HG02943 (cell line): Measurements from ENCODE around the gene CHN1.

ENCODE experiments used
- ATAC-seq: cut with Tn5 transposase; IDR thresholded peaks from one replicate; pipeline ENCODE4 v1.9.1; 2021; ENCODE audit warnings: mild to moderate bottlenecking, low read depth, moderate library complexity; ENCODE audit not compliant: unreplicated experiment

Gene CHN1

DNA sequence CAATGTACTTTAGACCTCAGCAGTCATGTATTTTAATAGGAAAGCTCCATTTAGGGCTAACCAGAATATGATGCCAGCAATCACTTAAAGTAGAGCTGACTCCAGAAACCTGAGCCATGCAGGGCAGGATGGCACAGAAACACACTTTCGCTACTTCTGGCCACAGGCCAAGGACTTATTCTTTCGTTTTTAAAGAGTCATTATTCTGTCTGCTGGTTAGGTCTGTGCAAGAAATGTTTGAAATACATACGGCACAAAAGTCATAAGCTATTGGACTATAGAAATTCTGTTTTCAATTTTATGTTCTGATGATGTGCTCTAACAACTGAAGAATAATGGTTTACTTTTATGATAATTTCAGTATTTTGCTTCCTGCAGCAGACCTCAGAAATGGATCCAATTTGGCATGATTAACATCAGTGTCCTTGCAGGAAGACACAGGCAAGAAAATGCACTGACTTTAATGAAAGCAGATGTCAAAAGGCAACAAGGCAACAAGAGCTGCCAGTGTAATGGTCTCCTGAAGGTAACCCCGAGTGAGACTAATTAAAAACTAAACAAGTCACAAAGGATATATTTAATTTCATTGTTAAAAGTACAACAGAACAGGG, 126.5 kb downstream of the CHN1 start:
- ATAC-seq: no peak

DNA sequence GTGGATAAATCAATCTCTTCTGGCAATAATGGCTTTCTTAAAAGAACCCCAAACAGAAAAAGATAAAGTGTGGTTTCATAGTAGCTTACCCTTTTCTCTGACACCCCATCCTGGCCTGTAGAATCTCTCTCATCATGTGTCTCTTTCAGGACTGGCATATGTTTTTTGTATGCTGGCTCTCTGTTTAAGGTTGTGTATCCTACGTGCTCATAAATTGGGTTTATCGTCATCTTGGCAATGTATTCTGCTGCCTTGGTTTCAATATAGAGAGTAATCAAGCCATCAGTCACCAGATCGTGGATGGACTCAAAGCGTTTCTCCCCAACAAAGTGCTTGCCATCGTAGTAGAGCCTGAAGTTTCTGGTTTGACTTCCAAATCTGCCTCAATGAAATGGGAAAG, 127.4 kb downstream of the CHN1 start:
- no peak for ATAC-seq

DNA sequence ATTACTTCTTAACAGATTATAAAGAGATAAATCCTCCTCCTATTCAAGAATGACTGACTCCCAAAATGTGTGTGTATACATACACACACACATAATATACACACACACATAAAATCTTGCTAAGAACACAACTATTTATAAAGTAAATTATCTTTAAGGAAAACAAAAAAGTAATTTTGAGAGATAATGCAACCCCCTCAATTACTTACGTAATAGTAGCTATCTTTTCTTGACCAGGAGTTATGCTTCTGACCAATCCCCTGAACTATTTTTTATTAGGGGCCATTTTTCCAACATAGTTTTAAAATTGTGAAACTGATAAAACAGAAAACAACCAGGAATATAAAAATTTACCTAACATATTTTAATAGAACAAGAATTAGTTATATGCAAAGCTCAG, 127.9 kb downstream of the CHN1 start:
- no peak for ATAC-seq

DNA sequence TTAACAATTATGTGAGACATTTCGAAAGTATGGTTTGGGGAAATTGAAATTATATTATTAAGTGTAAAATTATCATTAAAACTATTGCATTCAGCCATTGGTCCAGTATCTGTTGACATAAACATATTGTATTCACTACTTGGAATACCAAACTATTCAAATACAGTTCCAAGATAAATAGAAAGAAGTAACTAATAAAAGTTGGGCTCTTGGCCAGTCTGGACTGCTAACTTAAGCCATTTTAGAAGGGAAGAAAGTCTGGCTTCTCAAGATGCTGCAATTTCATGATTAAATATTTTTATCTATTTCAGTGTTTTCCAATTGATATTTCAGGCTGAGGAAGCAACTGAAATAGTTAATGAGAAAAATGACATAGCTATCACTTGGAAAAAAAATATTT, 131.1 kb downstream of the CHN1 start:
- no peak for ATAC-seq

DNA sequence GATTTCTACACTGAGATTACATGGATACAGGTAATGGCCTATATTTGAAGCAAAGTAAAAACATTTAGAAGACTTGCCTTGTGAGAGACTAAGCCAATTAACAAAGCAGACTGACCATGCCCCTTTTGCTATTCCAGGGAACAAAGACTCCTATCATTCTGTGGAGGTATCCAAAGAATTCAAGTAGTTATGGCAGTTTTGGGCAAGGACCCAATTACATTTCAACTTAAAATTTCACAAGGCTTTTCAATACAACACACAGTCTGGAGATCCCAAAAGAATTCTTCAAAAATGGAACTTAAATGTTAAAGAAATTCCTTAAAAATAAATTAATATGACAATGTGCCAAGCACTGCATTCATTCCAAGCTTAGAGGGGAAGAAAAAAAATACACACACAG, 131.7 kb downstream of the CHN1 start:
- ATAC-seq: no peak

DNA sequence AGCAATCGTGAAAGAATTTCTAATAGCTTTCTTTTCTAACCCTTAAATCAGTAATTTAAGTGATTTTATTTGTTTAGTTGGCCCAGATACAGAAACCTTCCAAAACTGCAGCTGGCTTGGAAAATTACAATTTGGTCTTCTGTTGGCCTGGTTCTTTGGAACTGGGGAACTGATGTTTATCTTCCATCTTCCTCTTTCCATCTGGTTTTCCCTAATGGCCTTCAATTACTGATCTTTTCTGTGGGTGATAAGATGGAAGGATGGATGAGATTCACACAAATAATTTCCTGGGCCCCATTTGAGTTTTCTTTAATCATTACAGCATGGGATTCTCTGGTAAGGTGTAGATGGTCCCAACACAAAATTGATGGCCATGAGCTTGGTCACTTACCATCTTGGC, 134.4 kb downstream of the CHN1 start:
- ATAC-seq: no peak

DNA sequence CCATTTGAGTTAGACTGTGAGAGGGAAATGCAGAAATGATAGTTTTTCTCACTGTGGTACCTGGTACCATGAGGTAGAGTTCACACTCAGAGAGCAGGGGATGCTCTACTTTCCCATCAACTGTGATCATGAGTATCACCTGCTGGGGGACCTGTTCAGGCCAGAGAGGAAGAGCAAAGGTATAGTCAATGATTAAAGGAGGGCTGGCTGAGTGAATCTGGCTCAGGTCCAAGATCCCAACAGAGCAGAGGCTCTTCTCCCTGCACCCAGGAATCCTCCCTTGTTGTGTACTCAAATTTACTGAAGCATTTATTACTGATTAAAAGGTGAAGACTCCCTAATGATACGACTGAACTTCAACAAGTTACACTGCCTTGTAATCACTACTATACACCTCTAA, 136.3 kb downstream of the CHN1 start:
- no peak for ATAC-seq

DNA sequence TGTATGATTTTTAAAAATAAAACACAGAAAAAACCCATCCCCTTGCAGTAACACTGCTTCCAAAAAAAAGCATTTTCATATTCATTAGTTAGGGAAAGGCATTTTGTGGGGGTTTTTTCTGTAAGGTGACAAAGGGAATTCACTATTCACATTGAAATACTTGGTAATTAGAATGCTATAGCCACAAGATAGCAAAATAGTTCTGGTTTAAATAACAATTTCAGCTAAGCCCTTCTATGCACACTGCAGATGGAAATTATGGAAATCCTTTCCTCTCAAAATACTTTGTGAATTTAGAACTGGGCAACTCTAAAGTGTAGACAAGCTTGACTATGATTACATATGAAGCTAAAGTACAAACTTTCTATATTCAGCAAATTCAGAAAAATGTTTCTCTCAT, 138.8 kb downstream of the CHN1 start:
- no peak for ATAC-seq

DNA sequence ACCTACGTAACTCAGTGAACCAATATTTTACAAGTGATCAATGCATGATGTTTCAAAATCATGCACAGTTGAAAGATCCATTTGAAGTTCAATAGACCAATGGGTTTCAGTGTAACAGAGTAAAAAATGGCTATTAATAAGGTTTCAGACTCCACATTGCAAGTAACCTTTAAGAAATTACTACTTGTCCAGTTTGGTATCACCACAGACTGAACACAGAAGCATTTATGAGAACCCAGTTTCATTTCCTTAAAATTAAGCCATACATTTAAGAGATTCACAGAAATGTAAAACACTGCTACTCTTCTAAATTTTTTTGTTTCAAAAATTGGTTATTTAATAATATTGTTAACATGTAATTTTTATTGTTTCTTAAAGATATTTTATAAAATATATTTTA, 142.0 kb downstream of the CHN1 start:
- ATAC-seq: no peak

DNA sequence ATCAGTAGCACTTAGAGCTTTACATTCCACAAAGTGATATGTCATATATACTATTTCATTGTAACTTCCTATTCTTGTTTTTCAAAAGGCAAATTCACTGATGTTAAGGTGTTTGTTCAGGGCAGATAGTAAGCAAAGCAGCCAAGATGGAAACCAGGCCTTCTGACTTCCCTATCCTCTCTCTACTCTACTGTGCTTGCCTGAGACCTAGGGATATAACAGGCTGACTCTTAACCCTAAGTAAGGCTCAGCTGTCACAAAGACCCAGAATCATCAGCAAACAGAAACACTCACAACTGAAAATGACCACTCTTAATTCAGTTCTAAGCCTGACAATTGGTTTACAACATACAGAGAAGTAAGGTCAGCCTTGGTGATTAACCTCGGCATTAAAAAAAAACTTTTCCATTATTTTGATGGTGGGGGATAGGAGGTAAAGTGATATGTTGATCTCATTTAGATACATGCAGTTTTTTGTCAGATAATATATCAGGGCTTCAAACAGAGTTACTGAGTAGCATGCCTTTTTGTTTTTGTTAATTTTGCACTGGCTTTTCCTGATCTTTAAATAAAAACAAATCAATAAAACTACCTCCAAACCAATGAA, 145.5 kb downstream of the CHN1 start:
- ATAC-seq: no peak

DNA sequence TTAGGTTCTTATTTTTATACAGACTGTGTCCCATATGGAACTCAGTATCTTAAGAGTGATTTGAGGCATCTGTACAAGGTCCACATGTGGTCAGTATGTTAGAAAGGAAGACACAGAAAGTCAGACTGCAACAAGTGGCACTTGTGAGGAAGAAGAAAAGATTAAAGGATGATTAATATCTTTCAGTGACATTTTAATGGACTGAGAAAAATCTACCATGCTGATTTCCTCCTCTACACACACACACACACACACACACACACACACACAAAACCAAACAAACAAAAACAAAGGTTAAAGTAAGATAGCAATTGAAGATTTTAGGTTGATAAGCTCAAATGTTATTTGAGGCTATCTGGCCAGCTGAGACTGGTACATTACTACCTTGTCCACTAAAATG, 146.4 kb downstream of the CHN1 start:
- ATAC-seq: no peak

DNA sequence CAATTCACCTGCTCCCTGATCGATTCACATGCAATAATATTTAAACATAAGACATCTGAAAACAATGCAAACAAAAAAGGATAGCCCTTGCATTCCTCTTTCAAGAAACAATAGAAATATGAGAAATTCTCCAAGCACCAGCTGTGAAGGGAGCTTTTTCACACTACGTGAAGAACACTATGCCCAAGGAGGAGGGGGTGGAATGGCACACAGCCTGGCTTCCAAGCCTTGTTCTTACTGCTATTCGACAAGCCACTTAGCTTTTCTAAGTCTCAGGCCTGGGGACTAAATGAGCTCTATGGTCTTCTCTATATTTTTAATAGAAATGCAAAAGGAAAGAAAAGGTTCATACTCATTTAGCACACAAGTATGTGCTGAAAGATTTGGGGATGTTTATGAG, 148.7 kb downstream of the CHN1 start:
- ATAC-seq: no peak

DNA sequence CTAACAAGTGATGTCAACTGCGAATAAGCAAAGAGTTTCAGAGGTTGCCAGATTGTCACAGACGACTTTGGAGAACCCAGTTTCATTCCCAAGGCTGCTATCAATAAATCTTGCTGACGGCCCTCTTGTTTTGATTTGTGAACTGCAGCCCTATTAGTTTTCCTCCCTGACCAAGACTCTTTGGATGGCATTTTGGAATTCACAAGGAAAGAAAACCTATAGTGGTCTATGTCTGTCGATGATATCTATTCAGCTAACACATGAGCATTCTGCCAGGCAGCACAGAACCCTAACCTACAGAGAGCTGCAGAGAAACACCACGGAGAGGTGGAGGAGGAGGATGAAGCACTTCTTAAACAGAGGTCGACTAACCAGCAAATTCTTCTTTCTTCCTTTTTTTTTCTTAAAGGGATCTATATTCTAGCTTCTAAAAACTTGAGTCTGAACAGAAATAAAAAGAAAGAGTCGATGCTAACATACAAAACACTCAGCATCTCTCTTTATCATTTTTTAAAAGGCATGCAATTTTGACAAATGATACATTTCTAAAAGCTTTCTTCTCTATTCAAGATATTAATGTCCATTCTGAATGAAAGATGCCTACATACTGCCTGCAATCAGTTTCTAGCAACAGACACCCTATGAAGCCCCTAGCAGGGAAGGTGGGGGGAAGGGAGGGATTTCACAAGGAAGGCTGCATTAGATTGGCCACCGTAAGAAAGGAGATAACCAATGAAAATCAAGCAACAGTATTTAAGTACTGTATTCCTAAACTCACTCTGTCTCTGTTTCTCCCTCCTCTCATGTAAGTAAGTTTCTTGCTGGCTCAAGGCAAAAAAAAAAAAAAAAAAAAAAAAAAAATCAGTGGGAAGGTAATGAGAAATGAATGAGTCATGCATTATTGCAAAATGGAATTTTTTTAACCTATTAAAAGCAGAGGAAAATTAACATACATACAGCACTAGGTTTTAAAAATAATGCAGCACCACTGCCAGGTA, 157.9 kb downstream of the CHN1 start:
- no peak for ATAC-seq

DNA sequence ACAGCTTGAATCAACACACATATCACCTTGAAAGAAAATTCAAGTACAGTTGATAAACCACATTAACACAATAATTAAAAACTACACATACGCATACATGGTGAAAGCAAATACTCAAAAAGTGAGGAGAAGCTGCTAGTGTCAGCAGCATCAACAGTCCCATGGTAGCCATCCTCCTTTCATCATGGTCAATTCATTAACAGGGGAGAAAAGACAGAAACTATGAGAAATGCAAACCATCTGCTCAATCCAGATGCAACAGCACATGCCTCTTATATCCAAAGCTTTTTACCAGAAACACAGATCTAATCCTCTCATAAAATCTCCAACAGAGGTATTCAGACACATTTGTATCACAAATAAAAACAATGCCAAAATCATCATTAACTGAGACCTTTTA, 159.0 kb downstream of the CHN1 start:
- no peak for ATAC-seq

DNA sequence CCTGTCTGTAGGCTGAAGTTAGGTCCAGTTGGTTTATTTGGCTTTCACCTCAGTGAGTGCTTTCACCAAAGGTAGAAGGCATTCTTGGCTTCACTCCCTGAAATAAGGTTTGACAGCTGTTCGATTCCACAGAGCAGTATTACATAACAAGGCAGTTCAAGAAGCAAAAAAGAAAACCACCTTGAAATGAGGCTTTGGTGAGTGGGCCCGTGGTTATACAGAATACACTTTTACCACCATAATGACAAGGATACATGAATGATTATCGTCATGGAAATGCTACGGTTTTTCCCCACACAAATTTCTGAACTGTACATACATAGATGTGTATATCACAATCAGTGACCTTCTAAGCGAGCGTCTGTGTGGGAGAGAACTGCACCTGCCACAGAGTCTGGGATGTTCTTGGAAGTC, 160.9 kb downstream of the CHN1 start:
- no peak for ATAC-seq

DNA sequence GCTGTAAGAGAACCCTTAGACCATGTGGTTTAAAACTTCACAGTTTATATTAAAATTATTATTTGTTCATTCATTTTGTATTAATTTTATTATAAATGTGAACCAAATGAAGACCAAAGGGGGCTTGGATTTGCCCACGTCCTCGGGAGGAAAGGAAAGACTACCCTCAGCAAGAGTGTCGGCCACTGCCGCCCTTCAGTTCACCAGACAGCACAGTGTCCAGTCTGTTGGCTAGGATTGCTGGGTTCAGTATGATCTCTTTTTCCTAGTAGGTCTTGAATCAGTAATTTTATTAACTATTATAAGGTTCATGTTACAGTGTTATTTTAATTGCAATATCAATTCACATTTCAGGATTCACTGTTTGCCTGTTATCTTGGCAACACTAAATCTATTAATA, 162.7 kb downstream of the CHN1 start:
- ATAC-seq: no peak

DNA sequence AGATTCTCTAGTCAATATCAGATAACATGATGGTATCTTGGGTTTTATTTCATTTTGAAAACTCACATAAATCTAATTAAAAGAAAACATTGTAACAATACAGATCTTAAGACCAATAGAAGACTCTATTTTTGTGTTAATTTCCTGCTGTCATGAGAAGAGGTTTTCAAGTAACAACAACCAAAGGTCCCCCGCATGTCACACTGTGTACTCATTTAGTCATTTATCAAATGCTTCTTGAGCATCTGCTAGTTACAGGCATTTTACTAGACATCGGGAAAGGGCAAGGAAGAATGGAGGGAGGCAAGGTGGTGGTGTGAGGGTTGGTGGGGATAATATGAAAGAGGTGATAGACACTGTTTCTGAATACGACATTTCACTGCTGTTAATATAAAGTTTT, 163.2 kb downstream of the CHN1 start:
- no peak for ATAC-seq

DNA sequence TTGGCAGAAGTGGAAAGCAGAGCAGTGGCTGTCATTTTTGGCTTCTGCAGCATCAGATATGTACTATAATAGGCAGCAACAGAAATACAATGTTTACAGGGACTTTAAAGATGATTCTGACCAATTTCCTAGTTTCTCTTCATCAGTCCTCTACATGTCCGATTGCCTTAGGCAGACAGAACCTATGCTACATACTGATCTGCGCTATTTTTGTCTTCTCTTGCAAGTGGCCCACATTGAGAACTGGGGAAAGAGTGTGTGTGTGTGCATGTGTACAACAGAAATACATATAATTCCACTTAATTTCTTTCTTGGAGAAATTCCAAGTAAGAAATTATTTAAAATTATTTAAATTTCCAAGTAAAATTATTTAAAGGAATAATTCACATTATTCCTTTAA, 163.8 kb downstream of the CHN1 start:
- no peak for ATAC-seq

DNA sequence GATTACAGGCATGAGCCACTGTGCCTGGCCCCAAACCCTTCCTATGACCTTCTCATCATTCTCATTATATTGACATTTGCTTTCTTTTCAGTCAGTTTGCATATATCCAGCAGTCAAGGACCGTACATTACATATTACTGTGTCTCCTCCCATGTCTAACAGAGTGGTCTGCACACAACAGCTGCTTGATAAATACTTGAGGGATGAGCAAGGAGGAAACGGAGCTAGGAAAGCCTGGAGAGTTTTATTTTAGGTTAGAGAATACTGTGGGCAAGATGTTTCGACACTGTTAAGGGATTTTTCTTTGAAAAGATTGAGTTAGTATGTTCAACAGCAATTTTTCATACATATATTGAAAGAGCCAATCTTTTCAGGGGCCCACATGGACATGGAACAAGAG, 164.7 kb downstream of the CHN1 start:
- no peak for ATAC-seq

DNA sequence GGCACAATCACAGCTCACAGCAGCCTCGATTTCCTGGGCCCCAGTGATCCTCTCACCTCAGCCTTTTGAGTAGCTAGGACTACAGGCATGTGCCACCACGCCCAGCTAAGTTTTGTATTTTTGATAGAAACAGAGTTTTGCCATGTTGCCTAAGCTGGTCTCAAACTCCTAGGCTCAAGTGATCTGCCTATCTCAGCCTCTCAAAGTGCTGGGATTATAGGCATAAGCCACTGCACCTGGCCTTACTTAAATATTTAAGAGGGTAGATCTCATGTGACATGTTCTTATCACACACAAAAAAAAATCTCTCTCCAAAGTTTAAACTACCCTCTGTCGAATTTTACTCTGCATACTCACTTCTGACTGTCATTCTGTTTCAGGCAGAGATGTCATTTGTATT, 165.5 kb downstream of the CHN1 start:
- ATAC-seq: no peak

DNA sequence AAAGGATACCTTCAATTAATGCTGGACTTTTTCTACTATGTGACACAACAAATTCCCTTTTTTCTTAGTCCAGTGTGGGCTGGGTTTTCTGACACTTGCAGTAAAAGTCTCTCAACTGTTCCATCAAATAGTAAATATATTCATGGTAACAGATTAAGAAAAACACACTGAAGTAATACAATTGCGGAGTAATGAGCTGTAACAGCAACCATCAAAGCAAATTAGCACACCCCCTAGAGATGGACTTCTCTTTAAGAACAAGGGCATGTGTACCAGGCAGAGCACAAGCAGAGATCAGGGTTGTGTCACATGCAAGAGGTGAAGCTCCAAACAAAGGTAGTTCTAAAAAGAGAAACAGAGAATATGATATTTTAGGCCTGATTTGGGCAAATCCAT, 168.2 kb downstream of the CHN1 start:
- no peak for ATAC-seq
